ENCODE data around the gene QPRT.
"Not testable (repeated sequence)": the region's sequence is repeated elsewhere in the genome, so short reads cannot be mapped to it uniquely, and the experiment has no call there.

The QPRT gene

GRCh38 chr16:29678691-29679267 is at the start of gene QPRT:
QPRT (plus strand) TSS chr16:29679180; CDS start chr16:29679198, 18 bp downstream.
- DNase-seq (ENCODE audit: low spot score): no peak

- DNase-seq (ENCODE audit: low spot score): not testable (repeated sequence)
These were observed 49.7 kb upstream of the QPRT start for GRCh38 chr16:29629318-29629717.

DNA sequence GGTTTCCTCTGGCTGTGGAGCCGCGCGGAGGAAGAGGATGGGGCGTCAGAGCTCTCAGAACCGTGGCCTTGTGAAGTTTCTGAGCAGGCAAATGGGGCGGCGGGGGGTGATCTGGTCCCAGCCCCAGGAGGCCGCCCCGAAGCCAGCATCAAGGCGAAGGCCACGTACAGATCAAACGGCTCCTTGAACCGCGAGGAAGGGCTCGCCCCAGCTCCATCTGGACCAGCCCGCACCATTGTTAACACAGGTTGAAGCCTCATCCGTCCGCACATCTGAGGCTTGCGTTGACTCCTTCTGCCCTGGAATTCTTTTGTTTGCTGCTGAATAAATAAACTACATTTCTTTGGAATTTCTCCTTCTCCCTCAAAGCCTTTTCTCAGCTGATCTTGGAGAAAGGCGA is 47.3 kb upstream of the QPRT start:
- DNase-seq (ENCODE audit: low spot score): not testable (repeated sequence)

DNA sequence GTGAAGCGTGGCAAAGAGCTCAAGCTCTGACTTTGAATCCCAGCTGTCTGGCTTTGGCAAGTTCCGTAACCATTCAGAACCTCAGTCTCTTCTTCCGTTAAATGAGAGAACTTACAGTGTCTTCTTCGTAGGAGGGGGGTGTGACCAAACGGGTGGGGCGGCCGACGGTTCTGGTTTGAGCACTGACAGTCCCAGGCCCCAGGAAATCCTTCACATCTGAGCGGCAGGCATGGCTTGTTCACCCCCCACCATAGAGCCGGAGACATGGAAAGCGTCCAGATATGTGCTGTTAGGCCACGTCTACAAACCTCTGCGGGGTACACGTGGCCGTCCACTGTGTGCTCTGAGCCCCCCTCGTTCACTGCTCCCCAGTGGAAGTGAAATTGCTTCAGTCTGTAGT is 43.1 kb upstream of the QPRT start:
- not testable (repeated sequence) for DNase-seq (ENCODE audit: low spot score)

- DNase-seq (ENCODE audit: low spot score): not testable (repeated sequence)
These were observed 42.6 kb upstream of the QPRT start for GRCh38 chr16:29636368-29636767.

DNA sequence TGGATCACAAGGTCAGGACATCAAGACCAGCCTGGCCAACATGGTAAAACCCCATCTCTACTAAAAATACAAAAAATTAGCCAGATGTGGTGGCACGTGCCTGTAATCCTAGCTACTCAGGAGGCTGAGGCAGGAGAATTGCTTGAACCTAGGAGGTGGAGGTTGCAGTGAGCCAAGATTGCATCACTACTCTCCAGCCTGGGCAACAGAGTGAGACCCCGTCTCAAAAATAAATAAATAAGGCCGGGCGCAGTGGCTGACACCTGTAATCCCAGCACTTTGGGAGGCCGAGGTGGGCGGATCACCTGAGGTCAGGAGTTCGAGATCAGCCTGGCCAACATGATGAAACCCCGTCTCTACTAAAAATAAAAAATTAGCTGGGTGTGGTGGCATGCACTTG is 40.2 kb upstream of the QPRT start:
- not testable (repeated sequence) for DNase-seq (ENCODE audit: low spot score)

DNA sequence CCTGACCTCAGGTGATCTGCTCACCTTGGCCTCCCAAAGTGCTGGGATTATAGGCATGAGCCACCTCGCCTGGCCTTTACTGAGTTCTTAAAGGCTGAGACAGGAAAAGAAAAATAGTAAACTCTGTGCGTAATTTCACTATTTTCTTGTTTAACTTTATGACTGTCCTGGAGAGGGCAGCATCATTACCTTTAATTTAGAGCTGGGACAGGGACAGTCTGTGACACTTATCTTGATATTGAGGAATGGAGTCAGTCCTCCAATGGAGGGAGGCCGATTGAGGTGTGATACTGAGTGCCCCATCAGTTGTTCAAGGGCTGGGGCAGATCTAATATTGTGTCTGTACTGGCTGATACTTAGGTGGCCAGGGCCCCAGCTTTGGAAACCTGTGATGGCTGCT is 37.4 kb upstream of the QPRT start:
- DNase-seq (ENCODE audit: low spot score): no peak

DNA sequence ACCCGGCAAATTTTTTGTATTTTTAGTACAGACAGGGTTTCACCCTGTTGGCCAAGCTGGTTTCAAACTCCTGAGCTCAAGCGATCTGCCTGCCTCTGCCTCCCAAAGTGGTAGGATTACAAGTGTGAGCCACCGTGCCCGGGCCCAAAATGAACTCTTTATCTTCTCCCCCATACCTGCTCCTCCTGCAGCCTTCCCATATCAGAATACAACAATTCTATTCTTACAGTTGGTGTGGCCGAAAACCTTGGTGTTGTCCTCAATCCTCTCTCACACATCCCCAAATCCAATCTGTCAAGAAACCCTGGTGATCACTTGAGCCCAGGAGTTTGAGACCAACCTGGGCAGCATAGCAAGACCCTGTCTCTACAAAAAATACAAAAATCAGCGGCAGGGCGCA is 35.4 kb upstream of the QPRT start:
- no peak for DNase-seq (ENCODE audit: low spot score)

DNA sequence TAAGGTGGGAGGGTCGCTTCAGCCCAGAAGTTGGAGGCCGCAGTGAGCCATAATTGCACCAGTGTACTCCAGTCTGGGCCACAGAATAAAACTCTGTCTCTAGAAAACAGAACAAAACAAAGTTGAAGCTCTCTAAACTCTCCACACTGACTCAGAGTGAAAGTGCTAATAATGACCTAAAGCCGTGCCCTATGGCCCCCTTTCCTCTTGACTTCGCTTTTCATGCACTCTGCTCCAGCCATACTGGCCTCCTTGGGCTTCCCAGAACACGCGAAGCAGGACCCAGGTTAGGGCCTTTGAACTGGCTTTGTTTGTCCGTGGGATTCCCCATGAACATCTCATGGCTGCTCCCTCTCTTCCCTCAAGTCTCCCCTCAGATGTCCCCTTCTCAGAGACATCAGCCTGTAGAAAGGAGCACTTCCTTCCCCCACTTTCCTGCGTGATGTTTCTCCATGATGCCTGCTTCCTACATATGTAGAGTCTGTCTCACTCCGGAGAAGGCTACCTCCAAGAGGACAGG is 34.6 kb upstream of the QPRT start:
- no peak for DNase-seq (ENCODE audit: low spot score)

- DNase-seq (ENCODE audit: low spot score): no peak
These were observed 33.8 kb upstream of the QPRT start for GRCh38 chr16:29644973-29645693.

DNA sequence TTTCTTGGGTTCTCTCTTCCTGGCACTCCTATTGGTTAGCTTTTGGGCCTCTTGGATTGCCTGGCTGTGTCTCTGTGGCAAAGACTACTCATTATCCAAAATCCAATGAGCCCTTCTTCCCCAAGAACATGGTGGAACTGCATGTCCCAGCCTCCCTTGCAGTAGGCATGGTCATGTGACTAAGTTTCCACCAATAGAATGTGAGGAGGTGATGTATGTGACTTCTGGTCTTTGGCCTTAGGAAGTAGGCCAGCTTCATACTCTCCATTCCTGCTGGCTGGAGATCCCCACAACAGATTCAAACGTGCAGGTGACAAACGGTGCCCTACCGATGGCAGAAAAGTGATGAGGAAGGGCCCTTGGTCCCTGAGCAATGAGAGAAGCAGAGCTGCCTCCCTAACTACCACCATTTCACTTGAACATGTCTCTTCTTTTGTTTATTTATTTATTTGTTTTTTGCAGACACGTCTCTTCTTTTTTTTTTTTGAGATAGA is 33.2 kb upstream of the QPRT start:
- peak; percentile 59 for DNase-seq (ENCODE audit: low spot score)

DNA sequence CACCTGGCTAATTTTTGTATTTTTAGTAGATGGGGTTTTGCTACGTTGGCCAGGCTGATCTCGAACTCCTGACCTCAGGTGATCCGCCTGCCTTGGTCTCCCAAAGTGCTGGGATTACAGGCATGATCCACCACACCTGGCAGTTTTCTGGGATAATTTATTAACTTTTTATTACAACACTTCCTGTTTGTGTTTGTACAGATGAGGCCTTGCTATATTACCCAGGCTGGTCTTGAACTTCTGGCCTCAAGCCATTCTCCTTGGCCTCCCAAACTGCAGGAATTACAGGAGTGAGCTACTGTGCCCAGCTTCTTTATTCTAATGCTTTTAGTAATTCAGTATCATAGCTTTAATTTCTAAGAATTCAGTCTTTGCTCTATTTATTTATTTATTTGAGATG is 32.0 kb upstream of the QPRT start:
- DNase-seq (ENCODE audit: low spot score): no peak

- no peak for DNase-seq (ENCODE audit: low spot score)
These were observed 29.1 kb upstream of the QPRT start for GRCh38 chr16:29649588-29650494.

GRCh38 chr16:29650771-29651170 is 28.2 kb upstream of the QPRT start:
- no peak for DNase-seq (ENCODE audit: low spot score)

GRCh38 chr16:29651774-29652349 is 27.1 kb upstream of the QPRT start:
- DNase-seq (ENCODE audit: low spot score): no peak

DNA sequence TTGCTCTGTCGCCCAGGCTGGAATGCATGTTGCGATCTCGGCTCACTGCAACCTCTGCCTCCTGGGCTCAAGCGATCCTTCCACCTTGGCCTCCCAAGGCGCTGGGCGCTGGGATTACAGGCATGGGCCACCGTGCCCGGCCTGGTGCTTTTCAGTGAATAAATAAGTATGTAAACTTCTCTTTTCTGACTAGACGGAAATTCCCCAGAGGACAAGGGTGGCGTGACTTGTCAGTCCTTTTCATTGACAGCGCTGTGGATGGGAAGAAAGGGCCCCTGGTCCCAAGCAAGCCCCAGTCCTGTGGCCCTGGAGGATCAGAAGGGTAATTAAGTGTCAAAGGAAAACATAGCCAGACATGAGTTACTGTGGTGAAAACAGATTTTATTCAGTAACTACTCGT is 25.5 kb upstream of the QPRT start:
- no peak for DNase-seq (ENCODE audit: low spot score)

DNA sequence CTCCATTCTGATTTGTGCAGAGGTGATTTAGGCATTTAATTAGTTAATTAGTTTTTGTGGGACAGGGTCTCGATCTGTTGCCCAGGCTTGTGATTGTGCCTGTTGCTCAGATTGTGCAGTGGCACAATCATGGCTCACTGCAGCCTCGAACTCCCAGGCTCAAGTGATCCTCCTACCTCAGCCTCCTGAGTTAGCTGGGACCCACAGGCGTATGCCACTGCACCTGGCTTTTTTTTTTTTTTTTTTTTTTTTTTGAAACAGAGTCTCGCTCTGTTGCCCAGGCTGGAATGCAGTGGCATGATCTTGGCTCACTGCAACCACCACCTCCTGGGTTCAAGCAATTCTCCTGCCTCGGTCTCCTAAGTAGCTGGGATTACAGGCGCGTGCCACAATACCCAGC is 25.1 kb upstream of the QPRT start:
- not testable (repeated sequence) for DNase-seq (ENCODE audit: low spot score)

DNA sequence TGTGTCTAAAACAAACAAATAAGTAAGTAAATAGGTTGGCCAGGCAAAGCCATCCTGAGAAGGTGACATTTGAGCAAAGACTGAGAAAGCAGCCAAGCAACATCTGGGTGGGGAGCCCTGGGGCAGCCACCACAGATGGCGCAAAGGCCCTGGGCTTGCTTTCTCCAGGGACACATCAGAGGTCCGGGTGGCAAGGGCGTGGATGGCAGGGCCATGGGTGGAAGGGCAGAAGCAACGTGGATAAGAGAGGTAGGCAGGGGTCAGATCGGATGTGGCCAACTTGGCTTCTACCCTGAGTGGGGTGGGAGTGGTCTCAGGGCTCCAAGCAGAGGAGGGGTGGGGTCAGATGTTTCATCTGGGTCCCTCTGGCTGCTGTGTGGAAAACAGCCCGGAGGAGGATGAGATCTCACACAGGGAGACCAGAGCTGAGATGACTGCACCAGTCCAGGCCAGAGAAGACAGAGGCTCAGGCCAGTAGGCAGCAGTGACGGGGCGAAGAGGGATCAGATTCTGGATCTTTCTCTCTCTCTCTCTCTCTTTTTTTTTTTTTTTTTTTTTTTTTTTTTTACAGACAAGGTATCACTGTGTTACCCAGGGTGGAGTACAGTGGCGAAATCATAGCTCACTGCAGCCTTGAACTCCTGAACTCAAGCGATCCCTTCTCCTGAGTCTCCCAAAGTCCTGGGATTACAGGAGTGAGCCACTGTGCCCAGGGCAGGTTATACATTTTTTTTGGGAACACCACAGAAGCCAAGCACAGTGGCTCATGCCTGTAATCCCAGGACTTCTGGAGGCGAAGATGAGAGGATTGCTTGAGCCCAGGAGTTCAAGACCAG is 22.1 kb upstream of the QPRT start:
- DNase-seq (ENCODE audit: low spot score): no peak

GRCh38 chr16:29658705-29659104 is 20.3 kb upstream of the QPRT start:
- DNase-seq (ENCODE audit: low spot score): no peak

GRCh38 chr16:29662000-29662728 is 16.8 kb upstream of the QPRT start:
- DNase-seq (ENCODE audit: low spot score): no peak

DNA sequence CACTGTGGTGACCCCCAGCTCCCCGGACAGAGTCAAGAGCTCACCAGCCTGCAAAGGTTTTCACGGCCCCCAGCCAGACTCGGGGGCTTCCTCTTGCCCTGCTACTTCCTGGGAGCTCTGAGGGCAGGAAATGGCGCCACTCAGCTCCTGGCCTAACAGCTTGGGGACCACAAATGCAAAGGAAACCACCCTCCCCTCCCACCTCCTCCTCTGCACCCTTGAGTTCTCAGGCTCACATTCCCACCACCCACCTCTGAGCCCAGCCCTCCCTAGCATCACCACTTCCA is 16.3 kb upstream of the QPRT start:
- DNase-seq (ENCODE audit: low spot score): no peak

Data from RKO (cell line).